GM23248 (cell line): ENCODE results near the gene ATG3. TPM values are rescaled to one million over a fixed set of nuclear protein-coding genes. Genes with fewer than 3 reads are reported as not detected.

Experiments
- DNase-seq: peaks from one replicate; pipeline ENCODE4 v3.0.0-alpha.2; 2015
- H2AFZ ChIP-seq: fragments of 200-600 bp; sonication (generic); 2 replicates; pipeline ENCODE4 v1.6.1; 2016; ENCODE audit warnings: antibody characterized with exemption
- H3F3A ChIP-seq: fragments of 200-600 bp; sonication (generic); 2 replicates; pipeline ENCODE4 v1.6.1; 2016; ENCODE audit warnings: mild to moderate bottlenecking, antibody characterized with exemption, mixed run types; ENCODE audit not compliant: insufficient read depth
- H3K27ac ChIP-seq: fragments of 200-600 bp; sonication (generic); 2 replicates; pipeline ENCODE4 v1.5.1; 2016; ENCODE audit warnings: mild to moderate bottlenecking
- H3K27me3 ChIP-seq: fragments of 200-600 bp; sonication (generic); replicated peaks from 2 replicates; pipeline ENCODE4 v1.6.1; 2016; ENCODE audit warnings: mild to moderate bottlenecking; ENCODE audit not compliant: insufficient read depth
- H3K36me3 ChIP-seq: fragments of 200-600 bp; sonication (generic); 2 replicates; pipeline ENCODE4 v1.6.1; 2016; ENCODE audit warnings: low read depth, mild to moderate bottlenecking
- H3K4me1 ChIP-seq: fragments of 200-600 bp; sonication (generic); 2 replicates; pipeline ENCODE4 v1.6.1; 2016; ENCODE audit warnings: mild to moderate bottlenecking; ENCODE audit not compliant: insufficient read depth
- H3K4me2 ChIP-seq: fragments of 200-600 bp; sonication (generic); one replicate; pipeline ENCODE4 v1.6.1; 2016; ENCODE audit warnings: mild to moderate bottlenecking; ENCODE audit not compliant: unreplicated experiment
- H3K4me3 ChIP-seq: fragments of 200-600 bp; sonication (generic); 2 replicates; pipeline ENCODE4 v1.5.1; 2016; ENCODE audit warnings: mild to moderate bottlenecking
- H3K79me2 ChIP-seq: fragments of 200-600 bp; sonication (generic); 2 replicates; pipeline ENCODE4 v1.6.1; 2016; ENCODE audit warnings: mild to moderate bottlenecking; ENCODE audit not compliant: insufficient read depth
- H3K9ac ChIP-seq: fragments of 200-600 bp; sonication (generic); 2 replicates; pipeline ENCODE4 v1.6.1; 2016; ENCODE audit warnings: mild to moderate bottlenecking
- H3K9me2 ChIP-seq: fragments of 200-600 bp; sonication (generic); 2 replicates; pipeline ENCODE4 v1.6.1; 2016; ENCODE audit warnings: mixed run types, mild to moderate bottlenecking, moderate library complexity; ENCODE audit not compliant: insufficient read depth
- H3K9me3 ChIP-seq: fragments of 200-600 bp; sonication (generic); one replicate; pipeline ENCODE4 v1.6.1; 2017; ENCODE audit warnings: low read depth
- H4K20me1 ChIP-seq: fragments of 200-600 bp; sonication (generic); 2 replicates; pipeline ENCODE4 v1.6.0; 2016; ENCODE audit not compliant: insufficient read depth
- EZH2 ChIP-seq: fragments of 200-600 bp; sonication (generic); IDR thresholded peaks from 2 replicates; pipeline ENCODE4 v1.6.1; 2018; ENCODE audit warnings: antibody characterized with exemption, mild to moderate bottlenecking; ENCODE audit not compliant: insufficient read depth, poor library complexity, severe bottlenecking
- EZH2phosphoT487 ChIP-seq: fragments of 200-600 bp; sonication (generic); IDR thresholded peaks from 2 replicates; pipeline ENCODE4 v1.6.1; 2018; ENCODE audit warnings: antibody characterized with exemption, moderate library complexity, mild to moderate bottlenecking, low read depth; ENCODE audit not compliant: insufficient read depth
- WGBS, 2 experiments: methylation state at CpG; one replicate each; pipeline ENCODE4 v1.1.6; 2015 to 2017; ENCODE audit warnings: low lambda C conversion rate in 2 of 2, low coverage in 1 of 2; ENCODE audit errors: missing lambda C conversion rate in 2 of 2; 5-methylcytosine and 5-hydroxymethylcytosine counted together
- in situ Hi-C: fragments of 300-500 bp; cut with MboI; formaldehyde crosslinking; loops from 2 replicates; pipeline ENCODE4 v1.15.0; 2020
- polyA plus RNA-seq: library from polyadenylated mRNA; unstranded; fragments of >200 nt; fragmentation: Nextera tagmentation; extraction: Ambion mirVana; gene quantifications from 2 replicates; pipeline ENCODE4 v1.2.1, GENCODE V29; 2016
- total RNA-seq: library from RNA; depleted of rRNA; stranded (reverse); fragments of >200 nt; shearing (Covaris generic); gene quantifications from 2 replicates; pipeline ENCODE4 v1.2.3, GENCODE V29; 2014; rRNA removed

Gene ATG3
- total RNA-seq: 44.0 and 58.6 TPM in 2 replicates
- 69.8 and 70.6 TPM in 2 replicates for polyA plus RNA-seq

- Histone ChIP-seq H3F3A (peaks cover 10% of the 10 kb centered on the region), H3K9me2 (no peaks in the 10 kb centered on the region), H3K36me3 (0 out of 2 replicates have a peak, but pooled peaks cover 7% of the 10 kb centered on the region), H3K4me3 (peak within 1 kb of the TSS; percentile 76), H4K20me1 (no peaks in the 10 kb centered on the region), H3K9ac (peak within 1 kb of the TSS; percentile 92), H3K79me2 (peaks cover 59% of the 10 kb centered on the region), H3K27me3 (no peaks in the 10 kb centered on the region), H3K4me2 (peak within 1 kb of the TSS; percentile 95), H2AFZ (peak within 1 kb of the TSS; percentile 91), H3K9me3 (no peaks in the 10 kb centered on the region), H3K27ac (peak within 1 kb of the TSS; percentile 90), H3K4me1 (peaks cover 16% of the 10 kb centered on the region)
- 0 to 2% methylated on average over 51 to 57 of the region's 58 CpGs for whole genome bisulfite sequencing, 2 experiments
- TF ChIP-seq EZH2 (no peak), EZH2phosphoT487 (no peak)
- in situ Hi-C loops: no loop called here
- peak; percentile 99 for DNase-seq
These were observed at the start of gene ATG3, which contains the start of gene SLC35A5 for GRCh38 chr3:112561734-112562529. Gene ATG3 (minus strand): TSS chr3:112561962. CDS start chr3:112561528, 434 bp downstream. Gene SLC35A5 (plus strand): TSS chr3:112562045. CDS start chr3:112563404, 1,359 bp downstream.

- Histone ChIP-seq H3F3A (peaks cover 96% of the 10 kb centered on the region), H2AFZ (no peak overlapping the region), H3K36me3 (peaks cover 91% of the 10 kb centered on the region), H3K9me2 (no peaks in the 10 kb centered on the region), H4K20me1 (no peaks in the 10 kb centered on the region), H3K27me3 (no peaks in the 10 kb centered on the region), H3K9ac (peak overlapping the region; percentile 65), H3K4me2 (no peak overlapping the region), H3K9me3 (no peaks in the 10 kb centered on the region), H3K4me3 (no peak overlapping the region), H3K27ac (peak overlapping the region; percentile 97), H3K4me1 (peaks cover 25% of the 10 kb centered on the region), H3K79me2 (peaks cover 73% of the 10 kb centered on the region)
- in situ Hi-C loops: no loop called here
- DNase-seq: peak; percentile 94
- no peak for TF ChIP-seq EZH2phosphoT487
- no peak for TF ChIP-seq EZH2
- WGBS, 2 experiments: 15 to 21% methylated on average over 3 of the region's 3 CpGs
These were observed 48.4 kb upstream of the ATG3 start for GRCh38 chr3:112610121-112610520.

GRCh38 chr3:112607863-112608262 lies 46.1 kb upstream of the ATG3 start:
- H3K36me3 ChIP-seq: peaks cover 90% of the 10 kb centered on the region
- in situ Hi-C loops: no loop called here
- H3K4me1 ChIP-seq: peaks cover 36% of the 10 kb centered on the region

GRCh38 chr3:112606098-112606497 lies 44.3 kb upstream of the ATG3 start:
- in situ Hi-C loops: no loop called here
- WGBS, 2 experiments: 77 to 85% methylated on average over 2 of the region's 2 CpGs
- no peak for DNase-seq
- Histone ChIP-seq H3K4me3 (no peak overlapping the region), H4K20me1 (no peaks in the 10 kb centered on the region), H3K79me2 (peaks cover 43% of the 10 kb centered on the region), H3K36me3 (peaks cover 94% of the 10 kb centered on the region), H3K4me2 (no peak overlapping the region), H3K9me3 (no peaks in the 10 kb centered on the region), H2AFZ (no peak overlapping the region), H3K9me2 (no peaks in the 10 kb centered on the region), H3K27ac (peak overlapping the region; percentile 97), H3F3A (peaks cover 94% of the 10 kb centered on the region), H3K4me1 (peaks cover 43% of the 10 kb centered on the region), H3K9ac (peak overlapping the region; percentile 65), H3K27me3 (no peaks in the 10 kb centered on the region)
- TF ChIP-seq EZH2: no peak
- no peak for TF ChIP-seq EZH2phosphoT487

More at GRCh38 chr3:112607863-112608262, 46.1 kb upstream of the ATG3 start:
- DNase-seq: no peak
- no peak overlapping the region for H2AFZ ChIP-seq
- TF ChIP-seq EZH2: no peak
- H3K9me2 ChIP-seq: no peaks in the 10 kb centered on the region
- H4K20me1 ChIP-seq: no peaks in the 10 kb centered on the region
- H3F3A ChIP-seq: peaks cover 94% of the 10 kb centered on the region
- no peak overlapping the region for H3K4me2 ChIP-seq
- H3K27ac ChIP-seq: peak overlapping the region; percentile 97
- no peak overlapping the region for H3K4me3 ChIP-seq
- H3K27me3 ChIP-seq: no peaks in the 10 kb centered on the region
- H3K79me2 ChIP-seq: peaks cover 56% of the 10 kb centered on the region
- no peaks in the 10 kb centered on the region for H3K9me3 ChIP-seq
- peak overlapping the region; percentile 65; the same call in 1 of the 2 replicates for H3K9ac ChIP-seq
